Raji (cell line): ENCODE data around the gene GLTP.

Experiments used
- POLR2A ChIP-seq: IDR thresholded peaks from 2 replicates; pipeline ENCODE4 v1.6.1; 2011; ENCODE audit warnings: low read depth, low read length, control low read depth; ENCODE audit not compliant: insufficient read depth

GLTP gene

DNA sequence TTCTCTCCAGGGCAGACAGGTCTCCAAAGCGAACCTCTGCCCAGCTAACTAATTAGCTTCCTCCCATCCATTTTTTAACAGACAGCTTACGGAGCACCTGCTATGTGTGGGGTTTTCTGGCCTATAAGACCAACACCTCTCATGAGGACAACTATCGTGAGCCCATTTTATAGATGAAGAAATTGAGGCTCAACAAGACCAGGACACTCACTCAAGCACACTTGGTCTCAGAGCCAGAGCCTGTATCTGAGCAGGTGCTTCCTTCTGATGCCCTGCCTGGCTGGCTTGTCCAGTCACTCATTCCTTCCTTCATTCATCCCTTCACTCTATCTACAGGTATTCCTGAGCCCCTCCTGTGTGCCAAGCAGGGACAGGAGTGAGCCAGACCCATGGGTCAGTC lies 53.3 kb downstream of the GLTP start:
- TF ChIP-seq POLR2A = no peak

DNA sequence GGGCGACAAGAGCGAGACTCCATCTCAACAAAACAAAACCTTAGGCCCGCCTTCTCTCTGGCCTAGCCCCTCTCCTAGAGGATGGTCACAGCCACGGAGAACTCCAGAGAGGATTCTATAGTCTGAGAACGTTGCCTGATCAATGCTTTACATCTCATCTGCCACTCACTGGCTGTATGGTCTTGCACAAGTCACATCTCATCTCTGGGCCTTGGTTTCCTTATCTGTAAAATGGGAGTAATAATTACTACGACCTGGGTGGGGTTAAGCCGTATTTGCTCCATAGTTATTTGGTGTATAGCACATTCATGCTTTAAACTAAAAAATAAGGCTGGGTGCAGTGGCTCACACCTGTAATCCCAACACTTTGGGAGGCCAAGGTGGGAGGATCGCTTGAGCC lies 55.6 kb downstream of the GLTP start:
- no peak for TF ChIP-seq POLR2A

DNA sequence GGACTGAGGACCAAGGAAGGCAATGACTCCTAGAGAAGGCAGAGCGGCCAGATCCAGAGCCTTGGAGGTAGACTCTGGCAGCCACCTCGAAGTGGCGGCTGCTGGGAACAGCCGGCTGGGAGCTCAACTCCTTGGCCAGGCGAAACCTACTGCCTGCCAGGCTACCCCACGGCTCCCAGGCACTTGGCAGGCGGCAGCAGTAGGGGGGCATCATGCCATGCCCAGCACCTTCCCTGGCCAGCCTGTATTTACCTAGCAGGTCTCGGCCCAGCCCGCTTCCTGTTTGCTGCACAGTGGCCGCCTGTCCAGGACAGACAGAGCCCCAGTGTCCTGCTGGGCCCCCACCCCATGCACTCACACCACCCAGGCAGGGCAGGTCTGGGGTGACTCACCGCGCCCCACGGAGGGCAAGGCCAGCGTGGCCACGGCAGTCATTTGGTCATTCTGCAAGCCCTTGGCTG lies 57.4 kb downstream of the GLTP start:
- TF ChIP-seq POLR2A = no peak

DNA sequence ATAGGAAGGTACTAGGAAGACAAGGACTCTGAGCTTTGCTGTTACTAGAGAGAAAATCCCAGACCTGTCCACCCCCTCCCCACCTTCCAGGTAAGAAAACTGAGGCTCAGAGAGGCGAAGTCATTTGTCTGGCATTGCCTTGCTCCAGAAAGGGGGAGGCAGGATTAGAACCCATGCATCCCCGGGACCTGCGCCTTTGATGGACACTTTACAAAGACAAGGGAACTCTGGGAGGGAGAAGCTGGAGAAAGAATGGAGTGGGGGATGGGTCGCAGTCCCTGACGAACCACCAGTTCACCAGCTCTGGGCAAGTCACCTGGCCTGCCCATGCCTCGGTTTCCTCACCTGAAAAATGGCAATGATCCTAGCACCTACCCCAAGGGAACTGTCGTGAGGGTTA lies 57.9 kb downstream of the GLTP start:
- TF ChIP-seq POLR2A = no peak

DNA sequence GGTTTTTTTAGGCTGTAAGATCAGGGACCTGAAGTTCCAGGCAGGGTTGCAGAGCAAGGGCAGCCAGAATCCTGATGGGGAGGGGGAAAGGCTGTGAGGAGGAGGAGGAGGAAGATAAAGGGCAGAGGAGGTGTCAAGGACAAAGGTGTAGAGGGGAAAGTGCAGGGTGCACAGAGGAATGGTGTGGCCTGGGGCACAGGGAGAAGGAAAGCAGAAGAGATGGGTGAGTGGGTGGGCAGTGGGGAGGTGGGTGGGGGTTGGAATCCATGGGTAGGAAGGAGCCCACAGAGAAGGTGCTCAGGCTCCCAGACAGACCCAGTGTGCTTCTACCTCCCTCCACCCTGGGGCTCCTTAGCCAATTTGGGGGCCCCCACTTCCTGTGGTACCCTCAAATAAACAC lies 58.4 kb downstream of the GLTP start:
- TF ChIP-seq POLR2A = no peak

DNA sequence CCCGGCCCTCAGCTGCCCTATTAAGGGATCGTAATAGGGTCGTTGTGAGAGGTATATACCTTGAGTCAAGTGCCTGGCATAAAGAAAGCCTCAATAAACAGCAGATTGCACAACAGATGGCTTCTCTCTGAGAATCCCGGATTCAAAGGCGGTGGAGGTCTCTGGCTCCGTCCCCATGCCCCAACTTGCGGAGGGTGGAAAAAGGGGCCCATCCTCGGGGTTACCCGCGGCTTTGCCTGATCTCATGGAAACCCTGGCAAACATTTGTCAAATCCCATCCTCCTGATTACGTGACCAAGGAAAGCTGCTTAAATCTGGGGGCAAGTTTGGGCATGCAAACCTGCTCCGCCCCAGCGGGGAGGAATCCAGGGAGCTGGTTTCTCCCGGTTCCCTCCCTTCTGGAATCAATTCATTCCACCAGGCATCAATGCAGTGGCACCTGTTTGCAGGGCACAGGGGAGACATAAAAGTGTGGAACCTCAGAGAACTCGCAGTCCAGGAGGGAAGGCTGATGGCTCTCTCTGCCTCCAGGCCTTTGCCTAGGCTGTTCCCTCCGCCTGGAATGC lies 59.4 kb downstream of the GLTP start:
- TF ChIP-seq POLR2A = no peak

DNA sequence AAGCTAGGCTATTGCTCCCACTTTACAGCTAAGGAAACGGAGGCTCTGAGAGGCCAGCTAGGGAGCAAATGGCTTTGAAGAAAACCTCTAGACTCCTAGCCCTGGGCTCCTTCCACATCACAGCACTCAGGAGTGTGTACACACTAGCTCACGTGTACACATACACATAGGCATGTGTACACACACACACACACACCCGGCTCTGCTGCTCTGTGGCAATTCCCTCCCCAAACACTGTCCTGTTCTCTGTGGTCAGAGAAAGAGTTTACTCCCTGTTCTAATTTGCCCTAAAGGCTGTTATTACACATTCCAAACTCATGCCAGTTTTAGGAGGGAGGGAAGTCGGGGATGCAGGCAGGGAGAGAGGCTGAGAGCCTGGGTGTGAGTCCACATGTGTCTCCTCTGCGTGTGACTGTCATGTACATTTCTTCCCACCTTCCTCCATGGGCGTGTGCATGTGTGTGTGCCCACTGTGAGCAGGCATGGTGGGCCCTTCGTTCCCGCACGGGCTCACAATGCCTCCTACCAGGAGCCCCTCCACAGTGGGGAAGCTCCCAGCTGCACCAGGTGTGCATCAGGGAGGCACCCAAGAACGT lies 61.3 kb downstream of the GLTP start:
- no peak for TF ChIP-seq POLR2A

DNA sequence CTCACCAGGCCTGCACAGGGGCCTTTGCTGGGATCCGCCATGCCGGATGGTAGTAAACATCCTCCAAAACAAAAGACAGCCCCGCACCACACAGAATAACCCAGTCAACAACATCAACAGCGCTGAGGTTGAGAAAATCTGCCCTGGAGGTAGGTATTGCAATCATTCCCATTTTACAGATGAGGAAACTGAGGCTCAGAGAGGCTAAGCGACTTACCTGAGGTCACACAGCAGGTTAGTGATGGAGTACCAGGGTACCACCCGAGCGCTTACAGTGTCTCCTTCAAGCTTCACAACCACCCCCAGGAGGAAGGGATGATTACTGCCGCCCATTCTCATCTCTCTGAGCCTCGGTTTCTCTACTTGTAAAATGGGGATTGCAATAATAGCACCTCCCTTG lies 62.1 kb downstream of the GLTP start:
- TF ChIP-seq POLR2A = no peak

DNA sequence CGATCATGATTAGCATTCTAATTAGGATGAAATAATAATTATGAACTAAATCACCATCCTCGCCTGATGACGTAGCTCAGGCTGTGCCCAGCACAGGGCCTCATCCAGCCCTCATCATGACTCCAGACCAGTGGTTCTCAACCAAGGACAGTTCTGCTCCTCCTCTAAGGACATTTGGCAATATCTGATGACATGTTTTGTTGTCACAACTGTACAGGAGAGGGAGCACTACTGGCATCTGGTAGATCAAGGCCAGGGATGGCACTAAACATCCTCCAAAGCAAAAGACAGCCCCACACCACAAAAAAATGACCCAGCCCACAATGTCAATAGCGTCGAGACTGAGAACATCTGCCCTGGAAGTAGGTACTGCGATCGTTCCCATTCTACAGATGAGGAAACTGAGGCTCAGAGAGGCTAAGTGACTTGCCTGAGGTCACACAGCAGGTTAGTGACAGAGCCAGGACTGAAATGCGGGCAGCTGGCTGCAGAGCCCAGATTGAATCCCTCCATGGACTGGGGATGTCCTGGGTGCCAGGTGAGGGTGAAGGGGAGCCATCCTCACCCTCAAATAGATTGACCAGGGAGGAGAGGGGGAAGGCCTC lies 62.6 kb downstream of the GLTP start:
- TF ChIP-seq POLR2A = no peak

DNA sequence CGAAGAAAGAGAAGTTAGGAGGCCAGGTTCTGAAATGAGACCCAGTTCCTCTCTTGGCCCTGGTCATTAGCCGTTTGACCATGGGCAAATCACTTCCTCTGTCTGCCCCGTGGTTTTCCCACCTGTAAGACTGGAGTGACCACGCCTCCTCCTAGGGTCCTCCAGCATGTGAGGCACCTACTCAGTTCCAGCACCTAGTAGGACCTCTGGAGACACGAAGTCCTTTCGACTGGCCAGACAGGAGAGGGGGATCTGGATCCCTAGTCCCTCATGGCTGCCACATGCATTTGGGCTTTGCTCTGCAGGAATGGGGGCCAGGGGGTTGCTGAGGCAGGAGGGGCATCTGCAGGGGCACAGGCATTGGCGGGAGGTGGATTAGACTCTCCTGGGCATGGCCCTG lies 63.5 kb downstream of the GLTP start:
- no peak for TF ChIP-seq POLR2A

DNA sequence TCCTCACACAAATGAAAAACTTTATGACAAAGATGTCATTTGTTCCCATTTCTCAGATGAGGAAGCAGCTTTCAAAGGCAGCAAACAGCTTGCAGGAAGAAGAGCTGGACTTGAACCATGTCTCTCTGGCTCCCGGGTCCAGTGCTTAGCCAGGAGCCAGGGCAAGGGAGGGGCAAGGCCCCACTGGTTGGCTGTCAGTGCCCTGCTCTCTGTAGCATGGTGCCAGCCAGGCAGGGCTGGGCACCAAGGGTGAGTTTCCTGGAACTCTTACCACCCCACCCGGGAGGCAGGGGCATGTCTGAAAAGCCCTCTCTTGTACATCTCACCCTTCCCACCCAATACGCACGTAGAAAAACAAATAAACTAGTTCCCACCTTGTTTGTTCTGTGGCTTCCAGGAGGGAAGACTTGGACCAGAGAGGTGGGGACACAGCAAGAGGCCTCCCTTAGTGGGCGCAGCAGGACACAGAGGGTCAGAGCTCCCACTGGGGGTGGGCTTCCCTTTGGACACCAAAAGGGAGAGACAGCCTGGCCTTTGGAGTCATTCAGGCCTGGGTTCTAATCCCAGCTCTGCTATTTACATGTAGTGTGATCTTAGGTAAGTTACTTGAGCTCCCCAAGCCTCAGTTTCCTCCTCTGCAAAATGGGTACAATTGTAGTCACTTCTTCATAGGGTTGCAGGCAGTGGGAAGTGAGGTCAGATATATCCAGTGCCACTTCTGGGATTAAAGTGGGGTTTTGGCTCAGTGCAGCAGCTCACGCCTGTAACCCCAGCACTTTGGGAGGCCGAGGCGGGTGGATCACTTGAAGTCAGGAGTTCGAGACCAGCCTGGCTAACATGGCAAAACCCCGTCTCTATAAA lies 64.4 kb downstream of the GLTP start:
- TF ChIP-seq POLR2A = no peak

DNA sequence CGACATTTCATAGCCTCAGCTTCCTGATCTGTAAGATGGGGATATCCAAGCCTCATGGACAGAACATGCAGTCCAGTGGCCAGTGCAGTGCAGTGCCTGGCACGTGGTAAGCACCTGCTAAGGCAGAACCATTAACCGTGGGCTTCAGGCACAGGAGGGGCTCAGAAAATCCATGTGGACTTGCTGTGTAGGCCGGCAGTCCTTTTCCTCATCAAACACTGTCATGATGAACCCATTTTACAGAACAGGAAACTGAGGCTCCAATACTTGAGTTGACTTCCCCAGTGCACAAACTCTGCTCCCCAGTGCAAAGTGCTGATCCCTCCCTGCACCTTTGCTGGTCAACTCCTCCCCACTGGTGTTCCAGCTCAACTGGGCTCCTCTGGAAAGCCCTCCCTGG lies 65.1 kb downstream of the GLTP start:
- TF ChIP-seq POLR2A = no peak

DNA sequence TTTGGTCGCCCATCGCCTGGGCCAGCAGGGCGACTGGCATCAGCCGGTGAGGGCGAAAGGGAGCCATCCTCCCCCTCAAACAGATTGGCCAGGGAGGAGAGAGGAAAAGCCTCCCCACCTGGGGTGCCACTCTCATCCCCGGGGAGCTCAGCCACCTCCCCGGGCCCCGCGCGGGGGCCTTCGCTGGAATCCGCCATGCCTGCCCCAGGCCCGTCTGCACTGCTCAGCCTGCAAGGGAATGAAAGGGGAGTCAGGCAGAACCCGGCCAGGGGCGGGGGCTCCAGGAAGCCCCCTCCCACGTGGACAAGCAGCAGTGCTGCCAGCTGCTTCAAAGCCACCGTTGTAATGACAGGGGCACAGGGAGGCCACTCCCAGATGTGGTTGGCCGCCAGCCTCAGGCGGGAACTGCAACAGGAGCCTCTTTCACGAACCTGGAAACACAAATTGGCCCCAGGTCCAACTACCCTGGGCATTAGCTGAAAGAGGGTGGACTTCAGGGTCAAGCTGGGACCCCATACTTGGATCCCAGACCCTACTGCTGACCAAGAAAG lies 65.7 kb downstream of the GLTP start:
- TF ChIP-seq POLR2A = no peak

DNA sequence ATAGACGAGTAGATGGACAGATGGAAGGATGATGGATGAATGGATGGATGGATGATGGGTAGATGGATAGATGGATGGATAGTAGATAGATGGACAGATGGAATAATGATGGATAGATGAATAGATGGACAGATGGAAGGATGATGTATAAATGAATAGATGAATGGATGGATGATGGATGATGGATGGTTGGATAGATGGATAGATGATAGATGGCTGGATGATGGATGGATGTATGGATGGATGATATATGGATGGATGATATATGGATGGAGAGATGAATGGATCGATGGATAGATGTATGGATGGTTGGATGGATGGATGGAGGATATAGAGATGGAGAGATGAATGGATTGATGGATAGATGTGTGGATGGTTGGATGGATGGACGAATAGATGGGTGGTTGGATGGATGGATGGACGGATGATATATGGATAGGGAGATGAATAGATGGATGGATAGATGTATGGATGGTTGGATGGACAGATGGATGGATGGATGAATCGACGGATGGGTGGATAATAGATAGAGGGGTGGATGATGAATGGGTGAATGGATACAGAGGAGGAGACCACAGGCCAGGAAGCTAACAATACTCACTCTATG lies 66.4 kb downstream of the GLTP start:
- no peak for TF ChIP-seq POLR2A

DNA sequence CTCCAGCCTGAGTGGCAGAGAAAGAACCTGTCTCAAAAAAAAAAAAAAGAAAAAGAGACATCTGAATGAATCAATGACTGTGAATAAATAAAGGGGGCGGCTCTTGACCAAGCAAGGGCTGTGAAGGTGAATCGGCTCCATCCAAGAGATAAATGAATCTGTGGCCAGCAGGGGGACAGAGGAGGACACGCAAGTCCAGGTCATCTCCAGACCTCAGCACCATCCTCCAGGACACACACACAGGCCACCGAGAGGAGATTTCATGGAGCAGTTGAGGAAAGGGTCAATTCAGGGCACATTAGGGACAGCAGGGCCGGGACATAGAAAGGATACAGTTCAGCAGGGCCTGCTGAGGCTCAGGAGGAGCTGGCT lies 68.7 kb downstream of the GLTP start:
- TF ChIP-seq POLR2A = no peak
